Prostate gland (tissue), 2 donors: Measurements from ENCODE around the gene CUX1.

Source experiments
- CTCF ChIP-seq, 4 experiments: fragments of 200-600 bp in 2 of 4; fragments of 450-650 bp in 2 of 4; sonication (generic) in 2 of 4; IDR thresholded peaks; 1 replicate in 3 of 4; 2 replicates in 1 of 4; pipeline ENCODE4 v1.5.1; 2016 to 2019; ENCODE audit warnings: antibody characterized with exemption in 4 of 4, mild to moderate bottlenecking in 2 of 4, moderate library complexity in 2 of 4
- POLR2A ChIP-seq: fragments of 450-650 bp; IDR thresholded peaks from one replicate; pipeline ENCODE4 v1.6.1; 2016; ENCODE audit warnings: antibody characterized with exemption, mild to moderate bottlenecking

GRCh38 chr7:101901661-101902491 is 84.5 kb downstream of the CUX1 start:
- TF ChIP-seq CTCF (IDR thresholded peaks at IDR 0.05) (no peak), POLR2A (no peak)
